HG03571 (cell line): ENCODE results near the gene NUP62.

Source experiments
- ATAC-seq: cut with Tn5 transposase; IDR thresholded peaks from one replicate; pipeline ENCODE4 v1.9.1; 2021; ENCODE audit not compliant: unreplicated experiment

NUP62 gene

DNA sequence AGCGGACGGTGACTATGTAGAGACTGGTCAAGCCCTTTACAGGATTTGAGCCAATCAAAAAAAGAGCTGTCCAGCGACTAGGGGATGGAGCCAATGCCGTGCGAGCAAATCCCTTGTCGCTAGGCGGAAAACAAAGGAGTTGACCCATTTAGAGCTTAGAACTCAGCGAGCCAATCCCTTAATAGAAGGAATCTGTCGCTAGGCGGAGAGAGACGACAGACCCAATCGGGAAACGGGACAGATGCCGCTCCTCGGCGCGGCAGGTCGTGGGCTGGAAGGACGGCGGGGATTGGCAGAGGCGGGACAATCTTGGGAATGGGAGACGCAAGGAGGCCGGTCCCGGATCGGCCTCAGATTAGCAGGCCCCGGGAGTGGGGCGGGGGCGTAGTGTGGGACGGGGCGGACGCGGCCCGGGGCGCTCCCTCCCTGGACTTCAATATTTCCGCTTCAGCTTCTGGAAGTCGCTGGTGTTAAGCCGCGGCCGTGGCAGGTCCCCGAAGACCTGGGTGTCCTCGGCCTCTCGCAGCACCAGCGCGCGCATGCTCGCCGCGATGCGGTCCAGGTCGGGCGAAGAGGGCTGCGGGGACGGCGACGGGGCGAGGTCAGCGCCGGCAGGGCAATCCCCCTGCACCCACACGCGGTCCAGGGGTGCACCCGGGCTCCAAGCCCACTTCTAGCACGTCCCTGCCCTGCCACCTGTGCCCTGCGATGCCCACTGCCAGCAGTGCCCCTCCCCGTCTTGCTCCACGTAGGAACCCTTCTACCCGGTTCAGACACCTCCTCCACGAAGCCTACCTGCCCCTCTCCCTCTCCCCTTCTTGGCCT lies 59.6 kb downstream of the NUP62 start:
- ATAC-seq = peak; percentile 46

DNA sequence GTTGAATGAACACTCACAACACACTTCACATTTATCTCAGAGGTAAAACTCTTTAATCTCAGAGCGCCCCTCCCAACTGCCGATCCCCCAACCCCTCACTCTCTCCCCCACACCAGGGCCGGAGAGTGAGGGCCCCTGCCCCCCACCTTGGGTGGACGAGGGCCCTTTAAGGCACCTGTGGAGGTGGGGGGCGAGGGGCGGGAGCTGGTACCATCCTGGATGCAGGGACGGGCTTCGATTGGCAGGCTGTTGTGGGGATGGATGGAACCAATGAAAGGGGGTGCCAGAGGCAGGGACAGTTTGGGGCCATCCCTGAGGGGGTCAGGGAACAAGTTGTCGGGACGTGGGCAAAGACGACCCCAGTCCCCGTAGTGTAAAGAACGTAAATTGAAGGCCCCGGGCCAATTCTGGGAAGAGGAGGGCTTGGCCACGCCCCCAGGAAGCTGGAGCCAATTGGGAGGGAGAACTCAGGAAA lies 60.3 kb downstream of the NUP62 start:
- ATAC-seq = no peak

DNA sequence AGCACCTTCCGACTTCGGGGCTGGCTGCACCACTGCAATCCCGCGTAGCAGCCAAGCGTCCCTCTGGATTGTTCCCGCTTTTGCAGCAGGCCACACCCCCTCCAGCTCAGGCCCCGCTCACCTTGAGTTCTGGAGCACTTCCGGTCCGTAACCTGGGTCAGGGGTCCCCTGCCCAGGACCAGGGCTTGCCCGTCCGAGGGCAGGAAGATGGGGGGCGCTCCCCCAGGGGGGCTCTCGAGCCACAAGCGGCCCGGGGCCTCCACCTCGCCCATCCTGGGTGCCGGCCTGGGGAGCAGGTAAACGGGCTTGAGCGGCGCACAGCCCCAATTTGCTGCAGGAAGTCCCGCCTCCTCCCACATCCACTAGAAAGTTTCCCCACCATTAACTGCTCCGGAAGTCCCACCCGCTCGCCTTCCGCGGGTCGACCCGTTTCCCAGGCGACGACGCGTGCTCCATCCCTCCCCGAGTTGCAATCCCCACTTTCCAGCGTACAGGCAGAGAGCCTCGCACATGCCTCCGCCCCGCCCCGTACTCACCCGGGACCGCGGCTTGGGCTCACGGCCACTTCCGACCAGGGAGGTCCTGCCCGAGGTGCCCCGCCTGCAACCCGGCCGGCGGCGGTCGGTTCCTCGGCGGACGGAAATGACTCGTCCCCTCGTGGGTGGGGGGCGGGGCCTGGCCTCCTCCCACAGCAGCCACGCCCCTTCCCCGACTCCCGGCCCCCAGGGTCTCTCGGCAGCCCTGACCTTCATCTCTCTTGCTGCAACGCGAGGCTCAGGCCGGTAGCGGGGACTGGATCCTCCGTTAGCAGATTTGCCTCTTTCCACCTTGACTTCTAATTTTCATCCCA lies 62.1 kb downstream of the NUP62 start, which contains the start of gene PNKP:
Gene PNKP, minus strand, starts transcription at position 644 of the 850 bp plus-strand sequence. Its CDS starts 372 bp downstream, at position 272.
- ATAC-seq = peak; percentile 40

DNA sequence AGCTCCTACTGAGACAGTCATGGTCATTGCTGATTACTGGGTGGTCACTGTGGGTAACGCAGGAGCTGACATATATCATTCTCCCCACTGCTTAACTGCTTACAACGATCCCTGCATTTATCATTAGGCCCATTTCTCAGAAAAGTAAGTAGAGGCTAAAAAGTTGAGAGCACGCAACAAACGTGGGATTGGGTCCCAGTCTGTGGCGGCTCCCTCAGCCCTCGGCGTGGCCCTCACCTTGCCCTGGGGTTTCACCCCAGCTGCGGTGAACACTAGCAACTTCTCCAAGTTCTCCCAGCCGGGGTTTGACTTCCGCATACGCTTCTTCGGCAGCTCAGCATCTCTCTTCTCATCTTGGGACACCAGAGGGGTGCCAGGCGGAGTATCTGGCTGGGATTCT lies 64.4 kb downstream of the NUP62 start:
- ATAC-seq = no peak

DNA sequence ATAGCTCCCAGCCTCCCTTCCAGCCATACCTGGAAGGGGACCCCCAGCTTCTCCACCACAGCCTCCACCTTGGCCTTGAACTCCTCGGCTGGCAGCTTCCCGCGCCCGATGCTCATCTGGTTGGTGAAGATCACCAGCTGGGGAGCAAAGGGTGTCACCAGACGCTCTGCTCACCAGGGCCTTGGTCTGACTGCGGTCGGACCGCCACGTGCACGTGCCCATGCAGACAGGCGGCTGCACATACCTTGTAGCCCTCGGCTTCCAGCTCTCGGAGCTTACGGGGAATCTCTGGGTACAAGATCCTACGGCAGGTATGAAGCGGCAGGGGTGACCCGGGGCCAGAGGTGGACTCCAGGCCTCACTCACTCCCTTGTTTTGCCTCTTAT lies 65.4 kb downstream of the NUP62 start:
- ATAC-seq = no peak

DNA sequence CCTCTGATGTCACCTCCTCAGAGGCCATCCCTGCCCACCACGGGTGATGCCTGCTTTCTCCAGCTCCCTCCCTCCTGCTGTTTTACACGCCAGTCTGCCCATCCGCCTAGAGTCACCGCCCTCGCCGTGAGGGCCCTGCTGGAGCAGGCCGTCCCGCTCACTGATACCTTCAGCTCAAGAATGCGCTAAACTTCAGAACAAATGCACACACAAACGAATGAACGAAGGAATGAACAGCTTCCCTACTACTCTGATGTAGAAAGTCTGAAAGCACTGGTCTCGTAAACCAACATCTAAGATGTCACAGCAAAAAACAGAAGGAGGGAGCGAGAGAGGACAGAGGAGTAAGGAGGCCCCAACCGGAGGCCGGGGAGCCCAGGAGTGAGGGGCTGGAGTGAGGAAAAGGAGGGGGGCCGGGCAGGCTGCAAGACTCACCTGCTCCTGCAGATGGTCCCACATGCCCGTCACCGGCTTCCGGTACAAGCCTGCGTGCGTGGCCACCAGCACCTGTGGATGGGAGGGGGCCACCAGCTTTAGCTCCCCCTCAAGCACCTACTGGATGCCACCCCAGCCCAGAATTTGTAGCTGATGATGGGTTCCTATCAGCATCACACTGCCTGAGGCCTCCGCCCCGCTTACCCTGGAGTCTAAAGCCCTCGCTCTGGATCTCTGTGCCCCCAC lies 65.9 kb downstream of the NUP62 start:
- no peak for ATAC-seq

DNA sequence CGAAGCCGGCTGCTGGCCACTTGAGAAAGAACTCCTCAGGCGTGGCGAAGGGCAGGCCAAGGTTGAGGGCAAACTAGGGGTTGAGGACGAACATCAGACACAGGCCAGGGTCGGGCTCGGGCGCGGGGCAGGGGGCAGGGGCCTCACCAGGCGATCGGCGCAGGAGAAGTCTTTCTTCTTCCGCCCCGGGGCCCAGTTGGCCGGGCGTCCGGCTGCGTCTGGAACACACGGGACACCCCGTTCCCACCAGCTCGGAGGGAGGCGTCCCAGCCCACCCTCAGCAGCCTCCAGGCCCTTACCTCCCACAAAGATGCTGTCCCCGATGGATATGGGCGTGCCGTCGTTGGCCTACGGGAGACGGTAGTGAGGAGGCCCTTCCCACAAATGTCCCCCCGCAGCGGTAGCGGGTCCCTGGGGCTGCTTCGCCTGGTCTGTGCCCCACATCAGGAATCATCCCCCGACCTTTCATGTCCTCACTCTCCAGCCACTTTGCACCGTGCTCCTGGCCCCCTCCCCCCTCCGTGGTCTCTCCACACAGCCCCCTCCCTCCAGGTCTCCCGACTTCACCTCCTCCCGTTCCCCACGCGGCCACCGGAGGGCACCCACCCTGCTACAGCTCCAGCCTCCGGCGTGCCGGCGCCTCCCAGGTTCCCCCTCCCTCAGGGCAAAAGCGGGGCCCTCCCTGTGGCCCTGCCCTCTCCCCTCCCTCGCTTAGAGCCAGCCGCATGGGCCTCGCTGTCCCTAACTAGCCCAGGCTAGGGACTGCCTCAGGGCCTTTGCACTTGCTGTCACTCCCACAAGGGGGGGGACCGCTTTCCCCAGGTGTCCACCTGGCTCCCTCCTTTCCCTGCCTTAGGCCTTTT lies 66.7 kb downstream of the NUP62 start:
- ATAC-seq = no peak

DNA sequence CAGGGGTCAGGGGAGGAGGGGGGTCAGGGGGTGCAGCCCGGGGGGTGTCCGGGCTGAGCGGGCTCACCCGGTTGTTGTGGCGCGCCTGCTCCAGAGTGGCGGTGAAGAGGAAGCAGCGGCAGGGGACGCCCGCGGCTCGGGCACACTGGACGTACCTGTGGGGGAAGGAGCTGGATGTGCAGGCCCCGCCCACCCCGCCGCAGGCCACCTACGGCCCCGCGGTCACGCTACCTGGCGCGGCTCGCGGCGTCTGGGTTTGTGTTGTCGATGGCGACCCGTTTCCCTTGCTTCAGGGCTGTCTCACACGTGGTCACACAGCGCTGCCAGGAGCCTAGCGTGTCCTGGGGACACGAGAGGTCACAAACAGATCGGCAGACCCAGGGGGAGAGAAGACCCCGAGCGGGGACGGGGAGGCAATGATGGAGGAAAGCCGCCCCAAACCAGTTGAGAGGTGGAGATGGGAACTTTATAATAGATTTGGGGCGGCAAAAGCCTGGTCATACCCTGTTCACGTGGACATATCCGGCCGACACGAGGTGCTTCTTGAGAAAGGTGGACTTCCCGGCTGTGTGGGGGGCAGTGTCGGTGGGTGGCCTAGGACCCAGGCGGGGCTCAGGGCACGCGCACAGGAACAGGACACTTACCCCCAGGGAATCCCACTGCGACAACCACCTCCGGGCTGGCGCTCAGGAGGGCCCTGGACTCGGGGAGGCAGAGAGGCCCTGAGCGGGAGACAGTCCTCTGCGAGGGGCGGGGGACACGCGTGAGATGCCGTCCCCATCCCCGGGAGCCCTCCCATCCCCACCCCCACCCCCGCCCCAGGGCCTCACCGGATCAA lies 67.5 kb downstream of the NUP62 start:
- no peak for ATAC-seq

DNA sequence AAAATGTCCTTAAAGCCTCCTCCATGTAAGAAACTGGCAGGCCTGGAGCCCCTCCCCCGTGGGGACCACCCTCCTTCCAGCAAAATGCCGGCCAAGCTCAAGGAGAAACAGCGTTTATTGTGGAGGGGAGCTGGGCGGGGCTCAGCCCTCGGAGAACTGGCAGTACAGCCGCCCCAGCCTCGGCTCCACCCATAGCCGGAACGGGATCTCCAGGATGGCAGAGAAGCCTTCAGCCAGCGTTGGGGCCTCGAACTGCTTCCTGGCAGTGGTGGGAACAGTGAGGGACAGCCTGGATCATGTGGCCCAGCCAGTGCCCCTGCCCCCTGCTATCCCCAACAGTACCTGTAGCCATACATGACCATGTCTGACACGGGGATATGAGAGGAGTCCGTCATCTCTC lies 68.2 kb downstream of the NUP62 start:
- no peak for ATAC-seq

DNA sequence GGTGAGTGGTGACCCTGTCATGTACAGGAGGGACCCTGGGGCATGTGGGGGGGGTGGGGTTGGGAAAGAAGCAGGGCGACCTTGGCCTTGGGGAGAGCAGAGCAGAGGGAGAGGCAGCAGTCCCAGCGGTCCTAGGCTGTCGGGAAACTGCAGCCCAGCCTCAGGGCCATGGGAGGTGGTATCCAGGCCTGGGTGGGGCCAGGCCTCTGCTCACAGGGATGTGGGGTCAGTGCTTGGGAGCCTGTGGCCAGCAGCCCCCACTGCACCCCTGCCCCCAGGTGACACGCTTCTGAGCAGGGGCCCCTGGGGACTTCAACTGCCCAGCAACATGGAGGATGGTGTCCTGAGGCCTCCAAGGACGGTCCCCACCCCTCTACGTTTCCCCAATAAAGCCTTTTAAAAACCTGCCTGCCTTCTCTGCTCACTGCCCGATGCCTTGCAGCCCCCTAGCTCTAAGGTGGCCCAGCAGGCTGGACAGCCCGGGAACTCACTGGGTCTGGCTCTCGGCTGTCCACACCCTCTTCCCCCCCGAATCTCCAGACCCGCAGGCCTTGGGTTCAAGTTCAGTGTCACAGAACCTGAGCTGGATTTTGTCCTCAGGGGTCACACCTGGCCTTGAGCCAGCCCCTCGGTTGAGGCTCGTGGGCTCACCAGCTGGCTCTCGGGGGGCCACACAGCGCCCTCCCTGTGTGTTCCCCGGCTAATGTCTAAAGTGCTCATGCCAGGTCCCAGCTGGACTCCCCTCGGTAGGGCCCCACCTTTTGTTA lies 68.8 kb downstream of the NUP62 start:
- no peak for ATAC-seq

DNA sequence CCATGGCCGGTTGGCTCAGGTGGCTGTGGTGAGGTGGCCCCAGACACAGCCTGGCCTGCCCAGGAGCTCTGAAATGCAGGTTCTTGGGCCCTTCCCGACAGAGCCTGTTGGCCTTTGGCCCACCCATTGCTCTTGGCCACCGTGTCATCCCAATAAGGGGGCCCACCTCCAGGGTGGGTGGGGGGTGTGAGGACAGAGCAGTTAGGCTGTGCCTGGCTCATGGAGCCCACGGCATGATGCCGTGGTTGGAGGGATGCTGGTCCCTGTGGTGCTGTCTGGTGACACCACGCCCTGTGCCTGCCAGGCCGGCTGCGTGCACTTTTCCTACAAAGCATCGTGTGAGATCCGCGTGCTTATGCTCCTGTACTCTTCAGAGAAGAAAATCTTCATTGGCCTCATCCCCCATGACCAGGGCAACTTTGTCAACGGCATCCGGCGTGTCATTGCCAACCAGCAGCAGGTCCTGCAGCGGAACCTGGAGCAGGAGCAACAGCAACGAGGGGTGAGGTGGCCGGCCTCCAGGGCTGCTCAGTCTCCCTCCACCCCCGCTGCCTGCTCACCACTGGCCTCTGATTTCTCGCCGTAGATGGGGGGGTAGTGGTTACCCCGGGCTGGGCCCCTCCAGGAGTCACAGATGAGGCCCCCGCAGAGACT lies 69.5 kb downstream of the NUP62 start:
- ATAC-seq = no peak

DNA sequence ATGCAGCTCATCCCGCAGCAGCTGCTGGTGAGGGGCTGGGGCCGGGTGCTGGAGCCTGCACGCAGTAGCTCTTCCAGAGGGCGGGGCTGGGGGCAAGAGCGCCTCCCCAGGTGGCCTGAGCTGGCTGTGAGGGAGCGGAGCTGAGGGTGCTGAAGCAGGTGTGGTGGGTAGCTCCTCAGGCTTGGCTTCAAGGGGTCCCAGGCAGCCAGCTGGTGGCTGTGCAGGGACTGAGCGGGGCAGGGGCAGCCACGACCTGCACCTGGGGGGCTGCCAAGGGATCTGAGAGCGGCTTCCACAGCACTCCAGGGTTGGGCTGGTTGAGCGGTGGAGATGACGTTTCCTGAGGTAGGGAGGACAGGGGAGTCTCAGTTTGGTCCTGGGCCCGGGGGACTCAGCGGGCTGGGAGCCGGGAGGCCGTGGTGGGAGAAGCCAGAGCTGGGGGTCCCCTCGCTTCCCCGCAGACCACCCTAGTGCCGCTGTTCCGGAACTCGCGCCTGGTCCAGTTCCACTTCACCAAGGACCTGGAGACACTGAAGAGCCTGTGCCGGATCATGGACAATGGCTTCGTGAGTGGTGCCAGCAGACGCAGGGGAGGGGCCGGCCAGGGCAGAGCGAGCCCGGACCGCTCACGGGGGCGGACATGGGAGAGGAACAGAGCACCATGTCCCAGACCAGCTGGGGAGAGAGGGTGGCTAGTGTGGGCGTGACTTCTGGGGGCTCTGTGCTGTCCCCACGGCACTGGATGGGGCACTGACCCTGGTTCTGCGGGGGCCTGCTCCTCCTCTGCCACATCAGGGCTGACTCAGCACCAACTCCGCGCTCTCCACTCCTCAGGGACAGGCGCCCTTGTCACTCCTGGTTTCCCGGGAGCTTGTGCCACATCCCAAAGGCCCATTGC lies 71.0 kb downstream of the NUP62 start:
- no peak for ATAC-seq

DNA sequence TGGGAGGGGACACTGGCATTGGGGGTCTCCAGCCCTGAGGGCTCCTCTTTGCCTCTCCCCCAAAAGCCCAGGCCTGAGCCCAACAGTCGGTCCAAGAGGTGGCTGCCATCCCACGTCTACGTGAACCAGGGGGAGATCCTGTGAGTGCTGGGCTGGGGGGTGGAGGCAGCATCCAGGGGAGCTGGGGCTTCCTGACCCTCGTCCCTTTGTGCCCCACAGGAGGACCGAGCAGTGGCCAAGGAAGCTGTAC lies 71.5 kb downstream of the NUP62 start:
- ATAC-seq = no peak

DNA sequence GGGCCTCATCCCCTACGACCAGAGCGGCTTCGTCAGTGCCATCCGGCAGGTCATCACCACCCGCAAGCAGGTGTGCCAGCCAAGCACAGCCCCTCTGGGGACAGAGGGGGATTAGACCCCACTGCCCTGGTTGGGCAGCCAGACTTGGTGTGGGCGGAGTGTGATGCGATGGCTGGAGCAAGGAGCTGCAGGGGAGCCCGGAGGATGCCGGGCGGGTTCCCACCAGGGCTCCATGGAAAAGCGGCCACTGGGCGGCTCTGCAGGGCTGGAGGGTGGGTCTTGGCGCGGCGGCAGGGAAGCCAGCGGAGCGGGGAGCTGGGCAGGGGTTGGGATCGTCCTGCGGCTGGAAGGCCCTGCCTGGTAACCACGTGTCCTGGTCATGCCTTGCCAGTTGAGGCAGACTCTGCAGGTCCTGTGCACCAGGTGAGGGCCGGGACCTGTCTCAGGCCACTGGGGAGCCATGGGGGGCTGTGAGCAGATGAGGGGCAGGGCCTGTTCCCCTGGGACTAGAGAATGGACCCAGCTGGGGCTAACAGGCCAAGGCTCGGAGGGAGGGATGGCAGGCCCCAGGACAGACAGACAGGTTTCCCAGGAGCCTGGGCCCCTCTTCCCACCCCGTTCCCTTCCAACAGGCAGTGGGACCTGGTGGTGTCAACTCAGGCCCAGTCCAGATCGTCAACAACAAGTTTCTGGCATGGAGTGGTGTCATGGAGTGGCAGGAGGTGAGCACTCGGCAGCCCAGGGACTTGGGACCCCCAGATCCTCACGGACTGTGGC lies 72.1 kb downstream of the NUP62 start:
- no peak for ATAC-seq
